Measurements from ENCODE around the gene KCNA2.
A peak's percentile ranks its signal among the peaks of the same experiment; 100 is the strongest.

Gene KCNA2

DNA sequence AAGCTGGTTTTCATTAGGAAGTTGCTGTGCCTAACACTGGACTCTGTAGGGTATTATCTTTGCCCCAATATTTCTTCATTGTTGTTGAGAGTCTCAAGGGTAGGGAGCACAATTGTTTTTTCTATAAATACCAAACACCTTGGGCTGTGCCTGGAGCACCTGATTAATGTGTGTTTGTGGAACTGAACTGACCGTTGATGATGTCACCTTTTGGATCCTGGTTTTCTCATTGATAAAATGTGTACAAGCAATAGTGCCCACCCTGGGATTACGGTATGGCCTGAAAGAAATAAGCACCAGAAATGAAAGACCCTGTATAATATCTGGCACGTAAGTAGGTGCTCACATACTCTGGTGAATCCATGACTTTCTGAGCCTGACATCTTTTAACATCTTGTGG, 39.3 kb downstream of the KCNA2 start:
- DNase-seq (ENCODE audit: low spot score), result no peak

DNA sequence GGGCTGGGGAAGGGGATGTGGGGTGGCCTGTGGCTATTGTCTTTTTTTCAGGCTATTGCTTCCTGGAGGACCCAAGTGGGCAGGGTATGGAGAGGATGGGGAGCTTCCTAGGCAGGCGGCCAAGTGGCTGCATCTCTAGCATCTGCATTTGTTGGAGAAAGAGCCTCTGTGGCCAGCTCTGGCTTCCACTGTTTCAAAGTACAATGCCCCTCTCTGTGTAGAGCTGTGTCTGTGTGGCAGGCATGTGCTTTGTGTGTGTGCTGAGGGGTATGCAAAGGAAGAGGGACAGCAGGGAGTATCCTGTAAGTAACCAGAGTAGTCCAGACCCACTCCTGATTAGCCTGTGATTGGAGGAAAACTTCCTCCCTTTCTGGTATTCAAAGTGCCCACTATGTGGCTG, 40.6 kb downstream of the KCNA2 start:
- no peak for DNase-seq (ENCODE audit: low spot score)

DNA sequence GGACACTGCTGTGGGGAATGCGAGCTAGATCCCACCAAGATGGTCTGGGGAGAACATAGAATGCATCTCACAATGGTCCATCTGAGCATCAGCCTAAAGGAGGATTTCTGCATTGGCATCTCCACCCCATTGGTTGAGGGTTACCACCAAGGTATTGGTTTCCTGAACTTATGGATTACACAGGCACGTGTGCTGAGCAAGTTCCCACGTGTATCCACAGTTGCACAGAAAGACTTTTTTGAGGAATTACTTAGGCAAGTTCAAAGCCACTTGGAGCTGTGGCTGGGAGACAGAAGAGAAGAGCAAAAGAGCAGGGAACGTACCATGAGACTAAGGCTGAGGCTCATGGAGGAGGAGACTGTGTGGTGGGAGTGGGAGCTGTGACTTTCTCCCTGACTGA, 43.1 kb downstream of the KCNA2 start:
- DNase-seq (ENCODE audit: low spot score), result no peak

DNA sequence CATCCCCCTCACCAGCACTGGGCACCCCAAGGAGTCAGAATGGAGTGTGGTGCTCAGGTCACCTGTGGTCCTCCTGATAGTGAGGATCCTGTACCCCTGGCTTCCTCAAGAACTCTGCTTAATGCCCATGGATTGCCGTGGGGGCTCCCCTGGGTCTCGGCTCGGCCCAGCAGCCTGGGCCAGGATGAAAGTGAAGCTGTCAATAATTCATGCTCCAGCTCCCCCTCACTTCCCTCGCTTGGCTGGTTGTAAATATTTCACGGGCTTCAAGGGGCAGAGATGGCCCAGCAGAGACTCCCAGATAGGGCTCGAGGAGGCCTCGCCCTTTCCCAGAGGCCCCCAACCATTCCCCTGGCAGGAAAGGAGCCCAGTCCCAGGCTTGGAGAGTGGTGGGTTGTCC, 44.6 kb downstream of the KCNA2 start:
- DNase-seq (ENCODE audit: low spot score), result no peak

DNA sequence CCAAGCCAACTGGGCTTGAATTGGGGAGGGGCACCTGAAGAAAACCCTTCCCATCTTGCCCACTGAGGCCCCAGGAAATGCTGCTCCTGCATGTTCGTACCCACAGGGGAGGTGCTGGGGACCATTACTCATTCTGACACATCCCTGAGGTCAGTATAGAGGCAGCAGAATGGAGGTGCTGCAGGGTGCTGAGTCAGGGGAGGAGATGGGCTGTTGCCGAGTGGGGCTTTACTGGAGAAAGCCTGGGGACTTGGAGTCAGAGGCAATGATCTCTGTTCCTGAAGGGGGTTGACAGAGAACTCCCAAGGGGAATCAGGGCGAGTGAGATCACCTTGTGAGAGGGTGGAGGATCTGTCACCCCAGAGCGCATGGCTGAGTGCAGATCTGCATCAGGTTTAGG, 47.0 kb downstream of the KCNA2 start:
- peak; percentile 33 for DNase-seq (ENCODE audit: low spot score)

DNA sequence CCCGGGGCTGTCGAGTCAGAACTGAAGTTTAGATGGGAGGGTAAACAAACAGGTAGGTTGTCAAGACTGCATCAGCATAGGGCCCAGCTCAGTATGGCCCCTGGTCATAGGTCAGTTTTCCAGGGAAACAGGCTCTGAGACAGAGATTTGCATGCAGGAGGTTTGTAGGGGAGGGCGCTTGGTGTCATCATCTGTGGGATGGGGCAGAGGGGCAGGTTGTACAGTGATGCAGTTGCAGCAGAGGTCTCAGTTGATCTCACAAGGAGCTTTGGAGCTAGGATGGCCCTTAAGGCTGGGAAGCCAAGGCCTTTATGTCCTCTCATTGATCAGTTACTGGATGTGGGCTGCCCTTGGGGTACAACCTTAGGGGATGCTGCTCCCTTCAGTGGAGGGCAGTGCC, 48.7 kb downstream of the KCNA2 start:
- no peak for DNase-seq (ENCODE audit: low spot score)

DNA sequence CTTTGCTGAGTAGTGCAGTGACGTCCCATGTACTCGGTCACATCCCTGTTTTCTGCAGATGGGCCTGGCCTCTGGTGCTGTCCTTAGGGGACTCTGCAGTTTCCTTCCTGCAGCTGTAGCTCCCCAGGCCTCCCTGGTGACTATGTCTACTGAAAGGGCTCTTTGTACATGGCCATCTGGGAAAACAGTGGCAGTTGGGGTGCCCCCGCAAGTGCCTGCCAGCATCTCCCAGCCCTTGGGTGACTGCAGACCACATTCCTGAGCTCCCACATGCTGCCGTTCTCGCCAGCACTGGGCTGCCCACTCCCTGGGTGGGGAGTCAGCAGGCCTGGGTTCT, 49.7 kb downstream of the KCNA2 start:
- no peak for DNase-seq (ENCODE audit: low spot score)

DNA sequence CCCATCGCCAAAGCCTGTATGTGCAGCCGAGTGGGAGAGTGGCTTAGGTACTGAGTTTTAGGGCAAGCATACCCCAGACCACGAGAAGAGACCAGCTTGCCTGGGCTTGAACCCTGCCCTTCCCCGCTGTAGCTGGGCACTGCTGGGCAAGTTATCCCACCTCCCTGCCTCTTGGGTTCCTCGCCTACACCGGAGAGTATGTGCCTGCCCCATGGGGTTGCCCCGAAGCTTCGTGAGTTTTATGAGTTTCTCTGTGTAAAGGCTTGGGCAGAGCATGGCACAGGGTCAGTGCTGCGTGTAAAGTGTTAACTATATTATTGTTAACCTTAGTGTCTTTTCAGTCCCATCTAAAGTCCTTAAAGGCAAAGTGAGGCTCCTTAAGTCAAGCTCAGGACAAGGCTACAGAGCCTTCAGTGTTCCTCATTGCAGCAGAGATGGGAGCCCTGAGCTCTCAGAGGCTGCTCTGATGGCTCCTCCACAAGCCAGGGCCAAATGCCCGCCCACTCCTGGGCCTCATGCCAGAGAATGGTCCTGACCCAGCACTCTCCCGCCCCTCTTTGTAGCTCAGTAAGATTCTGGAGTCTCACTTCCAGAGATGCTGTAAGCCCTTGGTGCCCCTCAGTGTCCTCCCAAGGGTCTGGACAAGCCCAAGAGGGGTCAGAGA, 50.2 kb downstream of the KCNA2 start:
- DNase-seq (ENCODE audit: low spot score), result no peak

DNA sequence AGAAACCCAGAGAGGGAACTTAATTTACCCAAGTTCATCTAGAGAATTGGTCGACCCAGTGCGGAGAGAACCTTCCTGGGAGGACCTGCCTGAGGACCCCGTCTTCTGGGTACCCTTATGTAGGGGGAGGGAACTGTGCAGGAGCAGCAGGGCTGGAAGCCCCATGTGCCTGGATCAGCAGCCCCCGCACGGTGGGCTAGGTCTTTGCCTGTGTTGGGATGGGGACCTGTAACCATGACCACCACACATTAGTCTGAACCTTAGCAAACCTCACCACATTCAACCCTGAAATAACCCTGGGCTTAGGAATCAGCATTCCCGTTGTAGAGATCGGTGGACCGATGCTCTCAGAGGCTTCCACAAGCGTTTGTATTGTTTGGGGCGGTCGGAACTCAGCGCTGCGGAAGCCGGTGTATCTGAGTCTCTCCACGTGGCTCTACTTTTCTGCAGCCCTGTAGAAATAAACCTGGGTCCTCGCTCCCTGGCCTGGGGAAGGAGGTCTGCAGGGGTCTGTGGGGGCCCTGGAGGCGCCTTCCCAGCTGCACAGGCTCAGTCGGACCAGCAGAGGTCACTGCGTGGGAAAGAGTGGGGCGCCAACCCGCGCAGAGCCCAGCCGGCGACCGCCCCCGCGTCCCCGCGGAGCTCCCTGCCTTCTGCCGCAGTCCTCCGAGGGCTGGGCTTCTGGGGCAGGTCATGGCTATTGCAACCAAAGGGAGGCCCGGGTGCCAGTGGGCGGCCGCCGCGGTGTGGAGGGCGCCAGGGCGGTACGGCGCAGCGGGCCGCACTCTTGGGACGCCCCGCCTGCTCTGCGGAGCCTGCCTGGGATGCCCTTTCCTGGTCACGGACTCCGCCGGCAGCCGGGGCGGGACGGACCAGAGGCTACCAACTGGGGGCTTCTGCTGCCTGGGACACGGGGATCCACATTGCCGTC, 51.0 kb downstream of the KCNA2 start:
- DNase-seq (ENCODE audit: low spot score), result peak; percentile 40

DNA sequence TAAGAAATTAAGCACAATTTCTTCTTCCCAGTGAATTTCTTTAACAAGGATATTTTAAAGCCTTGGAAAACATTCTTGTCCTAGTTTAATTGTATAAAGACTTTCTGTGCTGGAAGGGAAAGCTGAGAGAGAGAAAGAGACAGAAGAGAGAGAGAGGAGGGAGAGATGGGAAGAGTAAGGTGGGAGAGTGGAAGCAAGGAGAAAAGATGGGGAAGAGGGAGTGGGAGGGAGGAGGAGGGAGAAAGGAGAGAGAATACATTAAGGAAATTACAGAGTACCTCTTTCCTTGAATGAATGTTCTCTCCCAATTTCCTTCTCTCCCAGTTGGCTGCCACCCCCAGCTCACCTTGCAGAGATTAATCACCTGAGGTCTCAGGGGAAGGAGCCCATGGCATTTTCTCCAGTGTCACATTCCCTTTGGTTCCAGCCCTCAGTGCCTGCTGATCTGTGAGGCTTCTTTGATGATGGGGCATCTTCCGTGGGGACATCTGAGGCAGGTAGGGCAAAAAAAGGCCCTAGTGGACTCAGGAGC, 54.8 kb downstream of the KCNA2 start:
- DNase-seq (ENCODE audit: low spot score), result no peak

DNA sequence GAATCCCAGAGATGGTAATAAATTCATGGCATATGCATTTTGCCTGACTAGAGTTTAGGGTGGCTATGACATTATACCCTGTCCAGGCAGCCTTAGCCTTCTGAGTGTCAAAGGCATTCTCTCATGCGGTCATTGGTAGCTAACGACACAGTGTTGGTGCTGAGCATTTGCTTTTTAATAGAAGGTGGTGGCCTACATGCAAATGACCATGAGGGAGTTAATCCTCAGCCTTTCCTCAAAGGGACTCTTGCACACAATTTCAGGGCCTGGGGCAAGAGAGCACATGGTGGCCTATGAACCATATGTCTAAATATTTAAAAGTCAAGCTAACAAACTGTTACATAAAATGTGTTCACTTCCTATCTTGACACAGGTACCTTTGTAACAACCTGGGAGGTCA, 56.3 kb downstream of the KCNA2 start:
- no peak for DNase-seq (ENCODE audit: low spot score)

DNA sequence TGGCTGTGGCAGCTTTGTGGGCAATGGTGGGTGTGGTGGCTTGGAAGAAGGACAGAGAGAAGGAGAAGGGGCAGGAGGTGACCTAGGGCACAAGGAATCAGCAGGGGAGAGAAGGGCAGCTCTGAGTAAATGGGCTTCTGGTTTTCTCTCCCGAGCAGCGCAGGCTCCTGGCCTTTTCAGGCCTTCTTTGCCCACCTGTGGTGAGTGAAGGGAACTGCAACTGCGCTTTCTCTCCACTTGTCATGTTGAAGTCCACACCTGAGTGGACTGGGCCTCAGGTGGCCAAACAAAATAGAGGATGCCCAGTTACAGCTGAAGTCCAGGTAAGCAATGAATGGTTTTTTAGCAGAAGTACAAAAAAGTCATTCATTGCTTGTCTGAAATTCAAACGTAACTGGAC, 57.8 kb downstream of the KCNA2 start:
- peak; percentile 42 for DNase-seq (ENCODE audit: low spot score)

DNA sequence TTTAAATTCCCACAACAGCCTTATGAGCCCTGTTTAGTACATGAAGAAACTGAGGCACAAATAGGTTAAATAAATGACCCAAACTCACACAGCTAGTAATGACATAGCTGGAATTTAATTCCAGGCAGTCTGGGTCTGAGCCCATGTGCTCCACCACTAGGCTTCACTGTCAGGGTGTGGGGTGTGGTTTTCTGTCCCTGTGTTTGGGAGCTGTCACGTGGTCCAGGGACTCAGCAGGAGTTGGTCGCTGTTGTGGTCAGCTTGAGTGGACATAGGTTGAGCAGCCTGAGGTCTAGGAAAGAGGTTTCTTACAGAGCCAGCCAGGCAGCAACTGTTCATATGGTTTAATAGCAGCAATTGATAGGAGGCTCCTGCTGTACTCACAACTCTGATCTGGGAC, 59.1 kb downstream of the KCNA2 start:
- no peak for DNase-seq (ENCODE audit: low spot score)

DNA sequence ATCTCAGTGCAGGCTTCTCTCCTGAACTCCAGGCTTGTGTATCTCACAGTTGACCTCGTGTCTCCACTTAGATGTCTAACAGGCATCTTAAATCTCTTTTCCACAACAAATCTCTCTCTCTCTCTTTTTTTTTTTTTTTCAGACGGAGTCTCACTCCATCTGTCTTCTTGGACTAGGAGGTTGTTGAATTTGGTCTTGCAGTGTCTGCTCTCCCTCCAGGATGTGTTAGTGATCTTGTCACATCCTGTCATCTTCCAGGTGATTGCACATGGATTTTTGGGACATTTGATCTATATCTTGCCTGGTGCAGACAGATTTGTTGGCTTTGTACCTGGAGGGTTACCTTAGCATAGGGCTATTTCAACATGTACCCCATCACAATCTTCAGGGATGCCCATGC, 60.7 kb downstream of the KCNA2 start:
- DNase-seq (ENCODE audit: low spot score), result no peak

DNA sequence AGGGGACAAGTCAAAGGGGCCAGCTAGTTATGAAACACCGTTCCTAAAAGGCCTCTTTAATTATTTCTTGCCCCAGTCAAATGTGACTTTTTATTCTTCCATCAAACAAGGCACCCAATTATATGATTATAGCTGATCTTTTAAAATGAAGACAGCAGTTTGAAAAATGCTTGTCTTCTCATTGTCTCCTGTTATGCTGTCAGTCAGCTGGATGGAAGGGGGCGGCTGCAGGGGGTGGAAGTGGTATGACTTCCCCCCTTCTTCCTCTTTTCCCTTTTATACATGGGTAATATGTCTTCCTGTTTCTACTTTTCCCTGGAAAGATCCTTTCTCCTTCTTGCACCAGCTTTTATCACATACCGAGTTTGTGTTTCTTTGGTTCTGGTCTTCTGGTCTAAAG, 61.4 kb downstream of the KCNA2 start:
- no peak for DNase-seq (ENCODE audit: low spot score)
